RWPE2 (cell line): ENCODE data around the gene MFSD11.

Experiments used
- ATAC-seq: fragments of 200-7000 bp; cut with Tn5 transposase; 3 replicates; pipeline ENCODE4 v1.9.1; 2021; ENCODE audit warnings: low read depth
- DNase-seq: peaks from one replicate; pipeline ENCODE4 v3.0.0-alpha.2; 2020; ENCODE audit warnings: low spot score
- H3K27ac ChIP-seq: fragments of 450-650 bp; 2 replicates; pipeline ENCODE4 v1.5.1; 2017; ENCODE audit warnings: mild to moderate bottlenecking; ENCODE audit not compliant: poor library complexity, severe bottlenecking
- H3K27me3 ChIP-seq: fragments of 250-450 bp; sonication (Bioruptor Pico); 2 replicates; pipeline ENCODE4 v1.5.1; 2021; ENCODE audit warnings: mild to moderate bottlenecking, moderate library complexity; ENCODE audit not compliant: insufficient read depth, poor library complexity, severe bottlenecking
- H3K36me3 ChIP-seq: fragments of 250-450 bp; sonication (Bioruptor Pico); 2 replicates; pipeline ENCODE4 v1.5.1; 2020; ENCODE audit warnings: low read depth, mild to moderate bottlenecking, moderate library complexity
- H3K4me1 ChIP-seq: fragments of 250-450 bp; sonication (Bioruptor Pico); 2 replicates; pipeline ENCODE4 v1.5.1; 2021; ENCODE audit warnings: mild to moderate bottlenecking, moderate library complexity; ENCODE audit not compliant: insufficient read depth, poor library complexity, severe bottlenecking
- H3K4me3 ChIP-seq: fragments of 250-450 bp; sonication (Bioruptor Pico); 2 replicates; pipeline ENCODE4 v1.5.1; 2021; ENCODE audit warnings: mild to moderate bottlenecking, moderate library complexity; ENCODE audit not compliant: severe bottlenecking
- H3K9me3 ChIP-seq: fragments of 250-450 bp; sonication (Bioruptor Pico); 2 replicates; pipeline ENCODE4 v1.5.1; 2021; ENCODE audit warnings: mild to moderate bottlenecking, moderate library complexity; ENCODE audit not compliant: severe bottlenecking
- CTCF ChIP-seq: fragments of 450-650 bp; IDR thresholded peaks from one replicate; pipeline ENCODE4 v1.5.1; 2017; ENCODE audit warnings: mild to moderate bottlenecking, moderate library complexity; ENCODE audit not compliant: poor library complexity, severe bottlenecking

The MFSD11 gene

GRCh38 chr17:76734080-76734840 lies 3.7 kb upstream of the MFSD11 start:
- DNase-seq, result no peak
- no peak for TF ChIP-seq CTCF
- peaks cover 70% of the 10 kb centered on the region for H3K36me3 ChIP-seq
- H3K9me3 ChIP-seq, result no peaks in the 10 kb centered on the region
- peak overlapping the region; percentile 96 for H3K4me3 ChIP-seq
- H3K27ac ChIP-seq, result peak overlapping the region; percentile 88
- no peaks in the 10 kb centered on the region for H3K27me3 ChIP-seq
- peaks cover 22% of the 10 kb centered on the region for H3K4me1 ChIP-seq
- no peak for ATAC-seq

GRCh38 chr17:76735006-76735405 lies 2.9 kb upstream of the MFSD11 start:
- no peak for TF ChIP-seq CTCF

GRCh38 chr17:76735586-76736348 lies 2.2 kb upstream of the MFSD11 start:
- no peaks in the 10 kb centered on the region for H3K27me3 ChIP-seq
- H3K36me3 ChIP-seq, result peaks cover 59% of the 10 kb centered on the region
- peak overlapping the region; percentile 88 for H3K27ac ChIP-seq
- no peak for TF ChIP-seq CTCF
- peak overlapping the region; percentile 96 for H3K4me3 ChIP-seq
- DNase-seq, result no peak
- peaks cover 22% of the 10 kb centered on the region for H3K4me1 ChIP-seq
- no peaks in the 10 kb centered on the region for H3K9me3 ChIP-seq
- no peak for ATAC-seq

More at GRCh38 chr17:76735006-76735405, 2.9 kb upstream of the MFSD11 start:
- Histone ChIP-seq H3K36me3 (peaks cover 63% of the 10 kb centered on the region), H3K4me1 (peaks cover 22% of the 10 kb centered on the region), H3K27me3 (no peaks in the 10 kb centered on the region), H3K27ac (peak overlapping the region; percentile 88), H3K9me3 (no peaks in the 10 kb centered on the region), H3K4me3 (peak overlapping the region; percentile 96)
- DNase-seq (no peak), ATAC-seq (no peak)

GRCh38 chr17:76736349-76737081 lies 1.4 kb upstream of the MFSD11 start:
- no peak for DNase-seq

More at GRCh38 chr17:76736349-76737081, 1.4 kb upstream of the MFSD11 start:
- H3K9me3 ChIP-seq, result no peaks in the 10 kb centered on the region
- 0 out of 3 replicates have a peak, but pooled peaks have one; percentile 4 for ATAC-seq
- peak overlapping the region; percentile 88 for H3K27ac ChIP-seq
- no peaks in the 10 kb centered on the region for H3K27me3 ChIP-seq
- H3K4me1 ChIP-seq, result peaks cover 22% of the 10 kb centered on the region
- no peak for TF ChIP-seq CTCF
- H3K4me3 ChIP-seq, result peak overlapping the region; percentile 96
- peaks cover 62% of the 10 kb centered on the region for H3K36me3 ChIP-seq
